NT2/D1 (cell line): ENCODE data around the gene MYO3B.

ENCODE experiments used
- YY1 ChIP-seq: IDR thresholded peaks from 2 replicates; pipeline ENCODE4 v1.6.1; 2011; ENCODE audit not compliant: insufficient read length, insufficient read depth
- ZNF274 ChIP-seq: IDR thresholded peaks from 2 replicates; pipeline ENCODE4 v1.6.1; 2011; ENCODE audit warnings: mild to moderate bottlenecking, low read depth, low read length

- no peak for TF ChIP-seq YY1
- TF ChIP-seq ZNF274: no peak
Measured at GRCh38 chr2:170377500-170378207, 199.7 kb downstream of the MYO3B start.
